Naive thymus-derived CD4-positive, alpha-beta T cell (primary cell): ENCODE results near the gene KRTAP4-5. TPM values are rescaled to one million over a fixed set of nuclear protein-coding genes. Genes with fewer than 3 reads are reported as not detected.
"Not testable (repeated sequence)": the region's sequence is repeated elsewhere in the genome, so short reads cannot be mapped to it uniquely, and the experiment has no call there.

Experiments used
- ATAC-seq: fragments of 150-1000 bp; cut with Tn5 transposase; 2 replicates; pipeline ENCODE4 v1.10.0; 2021; ENCODE audit warnings: mild to moderate bottlenecking, moderate library complexity
- CTCF ChIA-PET: fragments of 350-600 bp; sonication (Branson Sonifier 250); formaldehyde crosslinking; loops from one replicate; lab custom pipeline; 2021; ENCODE audit warnings: antibody characterized with exemption; lab: Charles Lee
- POLR2A ChIA-PET: fragments of 350-600 bp; sonication (Branson Sonifier 250); formaldehyde crosslinking; loops from one replicate; lab custom pipeline; 2021; ENCODE audit warnings: antibody characterized with exemption, inconsistent platforms; lab: Charles Lee
- DNase-seq, 9 donors: peaks; one replicate each; pipeline versions ENCODE4 v3.0.0 to v3.0.0-alpha.2; 2020 to 2022; ENCODE audit warnings: mixed read lengths in 1 of 9
- H3K27ac ChIP-seq: one replicate; pipeline ENCODE4 v1.7.0; 2013; ENCODE audit warnings: mild to moderate bottlenecking, low read depth, low read length, moderate library complexity
- H3K27me3 ChIP-seq, 2 donors: one replicate each; pipeline ENCODE4 v1.7.0; 2013; ENCODE audit warnings: low read length in 2 of 2, mild to moderate bottlenecking in 2 of 2, moderate library complexity in 2 of 2; ENCODE audit not compliant: control insufficient read depth in 2 of 2, insufficient read depth in 2 of 2
- H3K36me3 ChIP-seq, 3 experiments: 1 replicate in 2 of 3; 2 replicates in 1 of 3; pipeline ENCODE4 v1.7.0; 2013; ENCODE audit warnings: low read length in 3 of 3, mild to moderate bottlenecking in 3 of 3, moderate library complexity in 1 of 3; ENCODE audit not compliant: insufficient read depth in 3 of 3, control insufficient read depth in 2 of 3
- H3K4me1 ChIP-seq, 2 donors: one replicate each; pipeline ENCODE4 v1.7.0; 2013; ENCODE audit warnings: low read length in 2 of 2, mild to moderate bottlenecking in 2 of 2, moderate library complexity in 1 of 2; ENCODE audit not compliant: control insufficient read depth in 2 of 2, insufficient read depth in 2 of 2
- H3K4me3 ChIP-seq: 2 replicates; pipeline ENCODE4 v1.7.0; 2013; ENCODE audit warnings: mild to moderate bottlenecking, low read length
- H3K9me3 ChIP-seq, 3 experiments: 1 replicate in 2 of 3; 2 replicates in 1 of 3; pipeline ENCODE4 v1.7.0; 2013; ENCODE audit warnings: low read length in 3 of 3; ENCODE audit not compliant: control insufficient read depth in 2 of 3
- H3K27ac Mint-ChIP-seq, 9 donors: one replicate each; pipeline ENCODE4 v1.8.0; 2020 to 2022; ENCODE audit warnings: mixed read lengths in 9 of 9, mild to moderate bottlenecking in 8 of 9, moderate library complexity in 5 of 9, inconsistent platforms in 2 of 9
- H3K27me3 Mint-ChIP-seq, 5 donors: one replicate each; pipeline ENCODE4 v1.8.0; 2021 to 2022; ENCODE audit warnings: mixed read lengths in 5 of 5, mild to moderate bottlenecking in 1 of 5
- H3K36me3 Mint-ChIP-seq, 5 donors: one replicate each; pipeline ENCODE4 v1.8.0; 2020 to 2022; ENCODE audit warnings: mixed read lengths in 5 of 5, mild to moderate bottlenecking in 3 of 5, inconsistent platforms in 1 of 5
- H3K4me1 Mint-ChIP-seq, 7 donors: one replicate each; pipeline ENCODE4 v1.8.0; 2020 to 2022; ENCODE audit warnings: mixed read lengths in 7 of 7, mild to moderate bottlenecking in 3 of 7, inconsistent platforms in 1 of 7
- H3K4me3 Mint-ChIP-seq, 10 donors: one replicate each; pipeline ENCODE4 v1.8.0; 2020 to 2022; ENCODE audit warnings: mild to moderate bottlenecking in 10 of 10, mixed read lengths in 10 of 10, moderate library complexity in 6 of 10, inconsistent platforms in 2 of 10
- H3K9me3 Mint-ChIP-seq, 11 donors: one replicate each; pipeline ENCODE4 v1.8.0; 2020 to 2022; ENCODE audit warnings: mixed read lengths in 11 of 11, mild to moderate bottlenecking in 4 of 11, inconsistent platforms in 1 of 11, moderate library complexity in 1 of 11
- intact Hi-C, 2 donors: fragments of 100-400 bp; cut with micrococcal nuclease; formaldehyde crosslinking; loops; one replicate each; pipeline ENCODE4 v1.15.1; 2023
- polyA plus RNA-seq, 2 donors: library from polyadenylated mRNA; unstranded; fragments of 300-500 nt; fragmentation: Illumina TruSeq; gene quantifications; one replicate each; pipeline ENCODE4 v1.2.3, GENCODE V29; 2021
- total RNA-seq, 6 experiments: library from RNA in 5 of 6; stranded (reverse) in 5 of 6; gene quantifications; 1 replicate in 5 of 6; 2 replicates in 1 of 6; pipeline ENCODE4 v1.2.3 and lab custom pipeline; 2021 to 2026

Gene KRTAP4-5
- total and polyA plus RNA-seq, 7 experiments from 2014 or later: not detected

DNA sequence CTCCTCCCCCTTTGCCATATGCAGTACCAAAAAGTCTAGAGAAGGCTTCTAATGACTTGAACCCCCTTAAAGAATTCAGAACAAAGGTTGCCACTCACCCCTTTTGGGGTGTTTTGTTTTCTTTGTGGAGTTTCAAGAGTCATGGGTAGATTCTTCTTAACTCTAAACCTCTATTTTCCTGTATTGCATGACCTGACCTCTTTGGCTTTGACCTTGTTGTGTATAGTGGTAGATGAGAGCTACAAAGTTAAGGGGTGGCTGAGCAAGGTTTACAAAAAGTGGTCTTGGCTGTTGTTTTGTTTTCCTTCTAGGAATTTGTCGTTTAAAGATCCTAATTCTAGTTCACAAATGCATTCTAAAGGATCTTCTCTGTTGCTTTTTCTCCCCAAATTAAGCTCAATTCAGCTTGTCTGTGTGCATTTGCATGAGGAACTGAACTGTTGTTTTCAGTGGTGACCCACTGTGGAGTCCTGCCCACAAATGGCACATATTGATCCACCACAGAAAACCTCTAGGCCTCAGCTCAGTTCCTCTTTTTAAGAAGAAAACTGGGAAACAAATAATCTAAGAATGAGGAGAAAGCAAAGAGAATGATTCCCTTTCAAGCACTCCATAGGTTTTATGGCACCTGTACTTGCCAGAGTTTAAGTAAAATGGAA, 40.8 kb downstream of the KRTAP4-5 start:
- H3K36me3 Mint-ChIP-seq: peaks cover 0 to 11% (median 5%) of the 10 kb centered on the region in 5 donors
- H3K36me3 ChIP-seq, H3K4me3 ChIP-seq, intact Hi-C loops, H3K27me3 ChIP-seq, ATAC-seq, H3K27ac ChIP-seq, H3K9me3 ChIP-seq, DNase-seq, H3K4me1 ChIP-seq: not testable (repeated sequence)
- POLR2A ChIA-PET: interaction anchor here (0.7 kb wide), 1 partner anchor 42 kb away, joined by 4 read pairs; no protein-coding TSS in a partner anchor
- peaks cover 0 to 22% (median 4%) of the 10 kb centered on the region in 11 donors for H3K9me3 Mint-ChIP-seq
- peak overlapping the region in 1 of 9 donors; percentile 23 for H3K27ac Mint-ChIP-seq
- CTCF ChIA-PET: interaction anchor here (0.9 kb wide), 1 partner anchor 214 kb away, joined by 3 read pairs; no protein-coding TSS in a partner anchor
- H3K27me3 Mint-ChIP-seq: peaks cover 0 to 12% (median 6%) of the 10 kb centered on the region in 5 donors
- peak overlapping the region in 3 of 10 donors; percentile 33 to 42 (median 39) for H3K4me3 Mint-ChIP-seq
- H3K4me1 Mint-ChIP-seq: peaks cover 0 to 21% (median 12%) of the 10 kb centered on the region in 7 donors

DNA sequence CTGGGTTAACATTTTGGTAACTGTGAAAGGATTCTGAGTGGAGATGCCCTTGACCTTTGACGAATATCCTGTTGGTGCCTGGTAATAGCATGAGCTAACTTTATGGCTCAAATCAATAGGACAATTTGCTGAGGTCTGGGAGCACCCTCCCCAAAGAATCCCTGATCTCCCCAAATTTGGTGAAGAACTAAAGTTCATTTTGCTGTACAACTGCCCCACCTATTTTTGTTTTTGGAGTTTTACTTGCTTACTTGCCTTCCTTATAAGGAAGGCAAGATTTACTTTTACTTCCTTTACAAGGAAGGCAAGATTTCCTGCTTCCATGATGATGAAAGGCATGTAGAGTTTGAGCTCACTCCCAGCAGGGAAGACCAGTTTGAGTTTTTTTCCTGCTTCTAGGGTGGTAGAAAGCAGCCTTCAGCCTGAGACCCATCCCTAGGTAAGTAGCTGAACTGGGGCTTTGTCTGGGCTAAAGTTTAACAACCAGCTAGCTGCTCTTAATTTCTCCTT, 41.6 kb downstream of the KRTAP4-5 start:
- Mint-ChIP-seq H3K4me1 (peaks cover 0 to 25% (median 12%) of the 10 kb centered on the region in 7 donors), H3K9me3 (peaks cover 0 to 16% (median 3%) of the 10 kb centered on the region in 11 donors), H3K36me3 (peaks cover 0 to 9% (median 5%) of the 10 kb centered on the region in 5 donors), H3K4me3 (peak overlapping the region in 1 of 10 donors; percentile 16), H3K27me3 (peaks cover 0 to 12% (median 6%) of the 10 kb centered on the region in 5 donors), H3K27ac (peak overlapping the region in 1 of 9 donors; percentile 26)
- Histone ChIP-seq H3K4me1 (peaks cover 0 to 7% of the 10 kb centered on the region in 2 donors), H3K9me3 (no peaks in the 10 kb centered on the region), H3K27me3 (no peaks in the 10 kb centered on the region), H3K4me3 (no peak overlapping the region), H3K36me3 (no peaks in the 10 kb centered on the region), H3K27ac (no peak overlapping the region)
- intact Hi-C loops: loop anchor here in 1 of 2 donors (1.0 kb wide), 1 partner anchor 21 kb away; no protein-coding TSS in a partner anchor
- DNase-seq (no peak), ATAC-seq (no peak)
- ChIA-PET CTCF (interaction anchor here (0.9 kb wide), 1 partner anchor 214 kb away, joined by 3 read pairs; no protein-coding TSS in a partner anchor), POLR2A (interaction anchor here (0.7 kb wide), 1 partner anchor 43 kb away, joined by 4 read pairs; no protein-coding TSS in a partner anchor)

DNA sequence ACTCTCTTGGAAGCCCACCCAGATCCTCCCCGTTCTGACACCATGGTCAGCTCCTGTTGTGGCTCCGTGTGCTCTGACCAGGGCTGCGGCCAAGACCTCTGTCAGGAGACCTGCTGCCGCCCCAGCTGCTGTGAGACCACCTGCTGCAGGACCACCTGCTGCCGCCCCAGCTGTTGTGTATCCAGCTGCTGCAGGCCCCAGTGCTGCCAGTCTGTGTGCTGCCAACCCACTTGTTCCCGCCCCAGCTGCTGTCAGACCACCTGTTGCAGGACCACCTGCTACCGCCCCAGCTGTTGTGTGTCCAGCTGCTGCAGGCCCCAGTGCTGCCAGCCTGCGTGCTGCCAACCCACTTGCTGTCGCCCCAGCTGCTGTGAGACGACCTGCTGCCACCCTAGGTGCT, 44.3 kb downstream of the KRTAP4-5 start, which contains the start of gene KRTAP4-9:
Gene KRTAP4-9, plus strand, starts transcription at position 43 of the 400 bp plus-strand sequence. Its CDS starts 0 bp downstream, at position 43.
- H3K9me3 ChIP-seq, H3K4me1 ChIP-seq, intact Hi-C loops, DNase-seq, H3K36me3 ChIP-seq, H3K27me3 ChIP-seq, H3K4me3 ChIP-seq, H3K36me3 Mint-ChIP-seq, CTCF ChIA-PET, ATAC-seq, H3K9me3 Mint-ChIP-seq, H3K4me3 Mint-ChIP-seq, POLR2A ChIA-PET, H3K27ac ChIP-seq: not testable (repeated sequence)
- H3K27me3 Mint-ChIP-seq: peaks cover 0 to 12% (median 6%) of the 10 kb centered on the region in 5 donors
- H3K4me1 Mint-ChIP-seq: peaks cover 0 to 43% (median 16%) of the 10 kb centered on the region in 7 donors
- peak within 1 kb of the TSS in 1 of 9 donors; percentile 49 for H3K27ac Mint-ChIP-seq

DNA sequence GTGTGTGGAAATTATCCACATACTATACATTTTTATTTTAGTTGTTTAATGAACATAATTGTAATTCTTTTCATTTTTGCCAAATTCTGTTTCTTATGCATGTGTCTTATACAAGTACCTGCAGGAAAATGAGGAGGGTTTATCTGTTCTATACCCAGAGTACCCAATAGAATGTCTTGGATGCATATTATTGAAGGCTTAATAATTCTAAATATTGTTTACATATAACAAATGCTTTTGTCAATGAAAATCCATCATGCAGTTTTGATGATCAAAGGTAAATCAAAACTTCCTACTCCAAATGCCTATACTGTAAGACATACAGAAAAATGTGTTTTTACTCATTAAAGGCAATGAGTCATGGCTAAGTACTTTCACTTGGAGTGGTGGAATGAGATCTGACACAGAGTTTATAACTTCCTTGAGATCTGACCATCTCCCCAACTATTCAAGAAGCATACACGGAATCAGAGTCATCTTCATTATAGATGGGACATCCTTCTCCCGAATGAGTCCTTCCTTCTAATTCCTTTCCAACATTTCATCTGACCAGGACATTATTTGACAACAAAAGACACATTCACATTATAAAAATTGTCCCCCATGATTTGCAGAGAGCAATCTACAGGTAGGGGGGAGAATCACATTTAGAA, 45.1 kb downstream of the KRTAP4-5 start:
- H3K9me3 ChIP-seq, H3K27ac Mint-ChIP-seq, DNase-seq, ATAC-seq, H3K4me3 Mint-ChIP-seq, H3K27me3 ChIP-seq, H3K36me3 ChIP-seq, H3K27ac ChIP-seq, POLR2A ChIA-PET, H3K36me3 Mint-ChIP-seq, CTCF ChIA-PET, intact Hi-C loops, H3K4me3 ChIP-seq, H3K9me3 Mint-ChIP-seq, H3K4me1 ChIP-seq: not testable (repeated sequence)
- Mint-ChIP-seq H3K4me1 (peaks cover 0 to 47% (median 24%) of the 10 kb centered on the region in 7 donors), H3K27me3 (peaks cover 0 to 13% (median 6%) of the 10 kb centered on the region in 5 donors)

DNA sequence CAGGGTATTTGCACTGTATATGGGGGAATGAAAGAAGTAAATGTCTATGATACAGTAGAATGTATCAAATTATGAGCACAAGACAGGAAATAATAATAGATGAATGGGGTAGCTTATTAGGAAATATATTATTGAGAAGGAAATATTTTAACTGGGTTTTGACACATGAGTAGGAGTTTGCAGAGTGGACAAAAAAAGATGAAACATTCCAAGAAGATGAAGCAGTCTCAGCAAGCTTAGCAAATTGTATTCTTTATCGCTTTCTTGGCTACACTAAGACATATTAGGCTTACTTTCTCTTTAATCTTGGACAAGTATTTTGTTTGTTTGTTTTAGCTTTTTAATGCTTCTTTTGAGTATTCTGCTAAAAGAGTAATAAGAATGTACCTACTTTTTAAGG, 45.7 kb downstream of the KRTAP4-5 start:
- no peak overlapping the region for H3K27ac Mint-ChIP-seq
- H3K36me3 Mint-ChIP-seq: peaks cover 0 to 4% (median 0%) of the 10 kb centered on the region in 5 donors
- intact Hi-C loops: no loop called here

DNA sequence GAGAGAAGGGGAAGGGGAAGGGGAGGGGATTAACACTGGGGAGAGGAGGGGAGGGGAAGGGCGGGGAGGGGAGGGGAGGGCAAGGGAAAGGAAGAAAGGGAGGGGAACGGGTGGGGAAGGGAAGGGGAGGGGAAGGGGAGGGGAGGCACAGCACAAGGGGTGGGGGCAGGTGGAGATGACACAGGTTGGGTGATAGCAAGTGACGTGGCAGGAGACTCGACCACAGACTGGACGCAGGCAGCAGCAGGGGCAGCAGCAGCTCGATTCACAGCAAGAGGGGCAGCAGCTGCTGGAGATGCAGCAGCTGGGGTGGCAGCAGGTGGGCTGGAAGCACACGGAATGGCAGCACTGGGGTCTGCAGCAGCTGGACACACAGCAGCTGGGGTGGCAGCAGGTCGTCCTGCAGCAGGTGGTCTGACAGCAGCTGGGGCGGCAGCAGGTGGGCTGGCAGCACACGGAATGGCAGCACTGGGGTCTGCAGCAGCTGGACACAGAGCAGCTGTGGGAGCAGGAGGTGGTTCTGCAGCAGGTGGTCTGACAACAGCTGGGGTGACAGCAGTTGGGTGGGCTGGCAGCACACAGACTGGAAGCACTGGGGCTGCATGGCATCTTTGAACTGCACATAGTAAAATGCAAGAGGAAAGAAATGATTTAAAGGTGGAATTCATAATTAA, 47.9 kb downstream of the KRTAP4-5 start, which contains the start of gene KRTAP4-16:
Gene KRTAP4-16, minus strand, starts transcription at position 624 of the 674 bp plus-strand sequence. Its CDS starts 0 bp downstream, at position 624.
- Mint-ChIP-seq H3K4me1 (peaks cover 0 to 31% (median 15%) of the 10 kb centered on the region in 7 donors), H3K4me3 (no peak within 1 kb of the TSS), H3K27ac (peak within 1 kb of the TSS in 2 of 9 donors; percentile 7 to 81), H3K36me3 (peaks cover 0 to 5% (median 0%) of the 10 kb centered on the region in 5 donors), H3K9me3 (peaks cover 0 to 3% (median 0%) of the 10 kb centered on the region in 11 donors), H3K27me3 (peaks cover 5 to 17% (median 12%) of the 10 kb centered on the region in 5 donors)
- ChIA-PET POLR2A (interaction anchor here (0.6 kb wide), 1 partner anchor 1232 kb away, joined by 3 read pairs; no protein-coding TSS in a partner anchor), CTCF (no interaction called here)
- intact Hi-C loops: no loop called here
- DNase-seq (no peak), ATAC-seq (no peak)
- Histone ChIP-seq H3K9me3 (no peaks in the 10 kb centered on the region), H3K4me3 (no peak within 1 kb of the TSS), H3K36me3 (no peaks in the 10 kb centered on the region), H3K27ac (no peak within 1 kb of the TSS), H3K27me3 (no peaks in the 10 kb centered on the region), H3K4me1 (no peaks in the 10 kb centered on the region)

More for the DNA sequence above, 45.7 kb downstream of the KRTAP4-5 start:
- Histone ChIP-seq H3K27ac (no peak overlapping the region), H3K9me3 (no peaks in the 10 kb centered on the region), H3K36me3 (no peaks in the 10 kb centered on the region), H3K4me1 (peaks cover 0 to 7% of the 10 kb centered on the region in 2 donors), H3K4me3 (no peak overlapping the region), H3K27me3 (no peaks in the 10 kb centered on the region)
- Mint-ChIP-seq H3K4me1 (peaks cover 0 to 46% (median 23%) of the 10 kb centered on the region in 7 donors), H3K4me3 (no peak overlapping the region), H3K27me3 (peaks cover 0 to 12% (median 6%) of the 10 kb centered on the region in 5 donors), H3K9me3 (peaks cover 0 to 4% (median 0%) of the 10 kb centered on the region in 11 donors)
- ATAC-seq (no peak), DNase-seq (no peak)
- ChIA-PET POLR2A (no interaction called here), CTCF (no interaction called here)
